ENCODE results near the gene ABI1. TPM values are rescaled to one million over a fixed set of nuclear protein-coding genes. Genes with fewer than 3 reads are reported as not detected.

The ABI1 gene
- total and polyA plus RNA-seq, 2 of the 4 experiments (the other 2 are of a cell fraction): 49.6 to 71.3 TPM

DNA sequence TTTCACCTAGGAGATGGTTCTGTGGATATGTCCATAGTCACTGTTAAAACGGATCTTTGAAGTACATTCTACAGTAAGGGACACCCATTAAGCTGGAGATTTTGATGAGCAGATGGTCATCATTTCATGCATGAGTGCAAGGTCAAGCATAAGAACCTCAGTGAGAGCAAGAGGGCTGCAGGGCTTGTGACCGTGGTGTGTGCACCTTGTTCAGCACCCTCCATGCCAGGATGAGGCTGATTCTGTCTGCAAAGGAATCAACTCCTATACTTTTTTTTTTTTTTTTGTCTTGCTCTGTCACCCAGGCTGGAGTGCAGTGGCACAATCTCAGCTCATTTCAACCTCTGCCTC lies 145.6 kb downstream of the ABI1 start:
- no peak overlapping the region for H3K4ac ChIP-seq (ENCODE audit: low read depth, low read length)
- no peak overlapping the region for H3K23ac ChIP-seq (ENCODE audit: low read depth, low read length)
- BruUV-seq (replicated peaks): no TSS peak
- no peaks in the 10 kb centered on the region for H3K9me1 ChIP-seq (ENCODE audit: insufficient read depth, low read length)
- no peak overlapping the region for H2AFZ ChIP-seq (replicated peaks; ENCODE audit: low read length, poor library complexity)
- no peak overlapping the region for H3K56ac ChIP-seq (ENCODE audit: extremely low read depth, insufficient read depth, low read length)
- H3K79me1 ChIP-seq (ENCODE audit: low read depth in 1 of 2, low read length in 2 of 2): 0 out of 4 replicates have a peak, but pooled peaks cover 0 to 4% of the 10 kb centered on the region in 2 experiments
- in situ Hi-C loops (cut with MboI; ENCODE audit: low sequenced_read_pairs): no loop called here
- no peak overlapping the region for H3K9ac ChIP-seq (ENCODE audit: low read depth, low read length)
- TF ChIP-seq, protein P1, sequence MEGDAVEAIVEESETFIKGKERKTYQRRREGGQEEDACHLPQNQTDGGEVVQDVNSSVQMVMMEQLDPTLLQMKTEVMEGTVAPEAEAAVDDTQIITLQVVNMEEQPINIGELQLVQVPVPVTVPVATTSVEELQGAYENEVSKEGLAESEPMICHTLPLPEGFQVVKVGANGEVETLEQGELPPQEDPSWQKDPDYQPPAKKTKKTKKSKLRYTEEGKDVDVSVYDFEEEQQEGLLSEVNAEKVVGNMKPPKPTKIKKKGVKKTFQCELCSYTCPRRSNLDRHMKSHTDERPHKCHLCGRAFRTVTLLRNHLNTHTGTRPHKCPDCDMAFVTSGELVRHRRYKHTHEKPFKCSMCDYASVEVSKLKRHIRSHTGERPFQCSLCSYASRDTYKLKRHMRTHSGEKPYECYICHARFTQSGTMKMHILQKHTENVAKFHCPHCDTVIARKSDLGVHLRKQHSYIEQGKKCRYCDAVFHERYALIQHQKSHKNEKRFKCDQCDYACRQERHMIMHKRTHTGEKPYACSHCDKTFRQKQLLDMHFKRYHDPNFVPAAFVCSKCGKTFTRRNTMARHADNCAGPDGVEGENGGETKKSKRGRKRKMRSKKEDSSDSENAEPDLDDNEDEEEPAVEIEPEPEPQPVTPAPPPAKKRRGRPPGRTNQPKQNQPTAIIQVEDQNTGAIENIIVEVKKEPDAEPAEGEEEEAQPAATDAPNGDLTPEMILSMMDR (conservative IDR thresholded peaks at IDR 0.05; ENCODE audit: low read depth, low read length): no peak
- TF ChIP-seq POLR2A (IDR thresholded peaks at IDR 0.05; ENCODE audit: low read depth, low read length): no peak
- TF ChIP-seq MAFK (IDR thresholded peaks at IDR 0.05; ENCODE audit: low read depth, low read length): no peak
- TF ChIP-seq CHD1 (IDR thresholded peaks at IDR 0.05; ENCODE audit: low read depth, low read length): no peak
- no peak for TF ChIP-seq MAZ (IDR thresholded peaks at IDR 0.05; ENCODE audit: borderline replicate concordance, low read depth, low read length)
- no peak for TF ChIP-seq FOS (IDR thresholded peaks at IDR 0.05; ENCODE audit: low read depth, low read length)
- no peak for TF ChIP-seq CEBPB (IDR thresholded peaks at IDR 0.05; ENCODE audit: low read depth, low read length)
- TF ChIP-seq MXI1 (IDR thresholded peaks at IDR 0.05; ENCODE audit: borderline replicate concordance, low read depth, low read length): no peak
- no peak overlapping the region for H2BK5ac ChIP-seq (ENCODE audit: low read depth, low read length, poor library complexity, severe bottlenecking)
- intact Hi-C loops (cut with micrococcal nuclease): no loop called here
- H2BK120ac ChIP-seq (ENCODE audit: low read depth, low read length): no peak overlapping the region
- no peak overlapping the region for H3K18ac ChIP-seq (ENCODE audit: low read depth, low read length)
- H4K5ac ChIP-seq (ENCODE audit: low read depth, low read length): no peak overlapping the region
- H3K27me3 ChIP-seq (ENCODE audit: control insufficient read depth, insufficient read depth, low read length): no peaks in the 10 kb centered on the region
- peaks cover 10% of the 10 kb centered on the region for H3K36me3 ChIP-seq (ENCODE audit: control insufficient read depth, insufficient read depth, low read length)
- H2BK20ac ChIP-seq (ENCODE audit: low read depth, low read length): no peak overlapping the region
- dilution Hi-C loops (cut with HindIII; ENCODE audit: low sequenced_read_pairs, unreplicated experiment): no loop called here
- DNase-seq: no peak
- H4K91ac ChIP-seq (ENCODE audit: insufficient read depth, low read depth, low read length): no peak overlapping the region
- ChIA-PET CTCF (interaction anchor here (1.5 kb wide), 1 partner anchor 12 kb away, joined by 6 read pairs; no protein-coding TSS in a partner anchor), POLR2A (ENCODE audit: unreplicated experiment) (no interaction called here)
- H3K14ac ChIP-seq (replicated peaks; ENCODE audit: low read depth, low read length): no peak overlapping the region
- no peaks in the 10 kb centered on the region for H3K9me3 ChIP-seq (ENCODE audit: control insufficient read depth, insufficient read depth, low read length)
- H2AK5ac ChIP-seq (ENCODE audit: low read depth, low read length): no peak overlapping the region
- no peak overlapping the region for H3K4me2 ChIP-seq (ENCODE audit: low read depth, low read length)
- H4K20me1 ChIP-seq (ENCODE audit: insufficient read depth, low read length): no peaks in the 10 kb centered on the region
- no peak overlapping the region for H3K4me3 ChIP-seq (ENCODE audit: insufficient read depth, low read depth, low read length)
- H2BK15ac ChIP-seq (ENCODE audit: low read depth, low read length): no peak overlapping the region
- no peak overlapping the region for H2AK9ac ChIP-seq (replicated peaks; ENCODE audit: low read depth, low read length, poor library complexity)
- no peak overlapping the region for H3K27ac ChIP-seq (ENCODE audit: insufficient read depth, low read length)
- H3K4me1 ChIP-seq (ENCODE audit: control insufficient read depth, insufficient read depth, low read length): no peaks in the 10 kb centered on the region
- WGBS, 2 experiments (ENCODE audit: extremely low coverage in 2 of 2, insufficient read length in 1 of 2): 100% methylated on average over 1 of the region's 2 CpGs; no CpG with 5 or more reads in 1 of the 2 experiments
- no peak overlapping the region for H4K8ac ChIP-seq (ENCODE audit: low read depth in 2 of 2, low read length in 2 of 2)
- no peak for ATAC-seq (ENCODE audit: low read depth)
